ENCODE results near the gene FBXO11.
"Not testable (repeated sequence)": the region's sequence is repeated elsewhere in the genome, so short reads cannot be mapped to it uniquely, and the experiment has no call there.

Gene FBXO11

DNA sequence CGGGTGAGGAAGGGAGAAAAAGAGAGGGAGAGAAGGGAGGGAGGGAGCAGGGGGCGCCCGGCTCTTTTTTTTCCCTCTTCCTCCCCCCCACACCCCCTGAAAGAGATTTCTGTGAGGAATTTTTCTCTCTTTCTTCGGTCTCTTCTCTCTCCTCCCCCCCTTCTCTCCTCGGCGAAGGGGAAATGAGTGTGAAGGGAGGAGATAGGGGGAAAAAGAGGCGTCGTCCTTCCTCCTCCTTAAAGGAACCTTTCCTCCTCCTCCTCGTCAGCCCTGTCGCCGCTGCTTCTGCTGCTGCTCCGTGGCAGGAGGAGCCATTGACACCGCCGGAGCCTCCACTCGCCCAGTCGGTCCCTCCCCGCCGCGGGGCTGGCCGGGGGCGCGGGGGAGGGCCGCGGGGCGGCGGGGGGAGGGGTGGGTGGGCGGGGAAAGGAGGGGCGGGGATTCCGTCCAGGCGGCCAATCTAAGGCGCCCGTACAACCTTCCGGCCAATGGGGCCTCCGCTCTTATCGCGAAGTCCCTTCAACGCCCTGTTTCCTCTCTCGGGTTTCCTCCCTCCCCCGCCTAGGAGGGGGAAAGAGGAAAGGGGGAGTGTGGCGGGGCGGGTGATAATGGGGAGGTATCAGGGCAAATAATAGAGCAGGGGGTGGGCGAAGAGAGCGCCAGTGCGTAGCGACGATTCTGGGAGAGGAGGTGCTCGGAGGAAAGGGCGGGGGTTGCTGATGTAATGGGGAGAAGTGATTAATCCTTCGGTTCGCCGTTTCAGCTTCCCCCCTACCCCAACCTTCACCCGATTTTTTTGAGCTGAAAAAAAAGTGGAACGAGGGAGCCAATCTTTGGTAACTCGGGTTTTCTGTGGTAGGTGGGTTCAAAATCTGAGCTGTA, at the start of gene FBXO11:
Gene FBXO11 (minus strand): TSS at position 342 of the 882 bp plus-strand sequence. CDS start 778 bp downstream, outside the sequence.
- peak; percentile 99 for DNase-seq (ENCODE audit: low spot score)

DNA sequence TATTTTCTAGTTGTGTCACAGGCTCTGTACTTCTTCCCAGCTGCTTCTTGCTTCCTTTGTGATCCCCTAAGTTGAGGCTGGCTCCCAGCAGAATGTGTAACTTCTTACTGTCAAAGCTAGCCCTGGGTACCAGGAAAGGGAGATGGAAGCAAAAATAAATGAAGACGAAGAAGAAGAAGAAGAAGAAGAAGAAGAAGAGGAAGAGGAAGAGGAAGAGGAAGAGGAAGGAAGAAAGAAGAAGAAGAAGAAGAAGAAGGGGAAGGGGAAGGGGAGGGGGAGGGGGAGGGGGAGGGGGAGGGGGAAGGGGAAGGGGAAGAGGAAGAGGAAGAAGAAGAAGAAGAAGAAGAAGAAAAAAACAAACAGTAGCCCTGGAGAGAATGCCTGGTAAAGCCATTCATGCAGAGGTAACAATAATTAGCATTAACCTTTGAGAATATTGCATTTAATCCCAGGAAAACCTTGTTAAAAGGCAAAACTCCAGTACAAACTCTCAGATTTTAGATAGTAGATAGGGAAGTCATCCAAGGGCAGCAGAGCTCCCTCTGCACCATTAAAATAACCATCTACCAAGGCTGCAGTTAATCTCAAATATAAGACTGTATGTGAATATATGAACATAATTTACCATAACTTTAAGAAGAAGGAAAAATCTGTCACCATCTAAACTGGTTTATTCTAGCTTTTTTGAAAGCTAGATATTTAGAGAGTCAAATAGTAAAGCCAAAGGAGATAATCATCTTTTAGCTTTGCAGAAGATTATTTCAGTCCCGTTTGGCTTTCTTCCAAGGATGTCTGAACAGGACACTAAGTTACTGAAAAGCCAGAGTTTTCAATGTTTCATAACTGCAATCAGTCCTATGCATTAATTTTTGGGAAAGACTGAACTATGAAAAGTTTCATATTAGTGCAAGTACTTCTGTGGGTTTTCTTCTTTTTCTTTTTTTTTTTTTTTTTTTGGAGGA, 44.3 kb upstream of the FBXO11 start:
- no peak for DNase-seq (ENCODE audit: low spot score)

DNA sequence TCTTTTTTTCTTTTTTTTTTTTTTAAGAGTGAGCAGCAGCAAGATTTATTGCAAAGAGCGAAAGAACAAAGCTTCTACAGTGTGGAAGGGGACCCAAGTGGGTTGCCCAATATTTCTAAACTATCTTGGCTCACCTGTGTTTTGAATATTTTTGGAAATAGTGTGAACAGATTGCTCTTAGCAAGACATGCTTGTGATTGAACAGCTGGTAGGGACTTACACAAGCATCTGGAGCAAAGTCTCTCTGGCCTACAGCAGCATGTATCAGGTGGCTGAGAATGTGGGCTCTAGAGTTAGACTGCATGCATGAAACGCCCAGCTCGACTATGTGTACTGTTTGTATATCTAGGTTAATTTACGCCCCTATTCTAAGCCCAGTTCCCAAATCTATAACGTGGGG, 40.3 kb upstream of the FBXO11 start:
- no peak for DNase-seq (ENCODE audit: low spot score)

DNA sequence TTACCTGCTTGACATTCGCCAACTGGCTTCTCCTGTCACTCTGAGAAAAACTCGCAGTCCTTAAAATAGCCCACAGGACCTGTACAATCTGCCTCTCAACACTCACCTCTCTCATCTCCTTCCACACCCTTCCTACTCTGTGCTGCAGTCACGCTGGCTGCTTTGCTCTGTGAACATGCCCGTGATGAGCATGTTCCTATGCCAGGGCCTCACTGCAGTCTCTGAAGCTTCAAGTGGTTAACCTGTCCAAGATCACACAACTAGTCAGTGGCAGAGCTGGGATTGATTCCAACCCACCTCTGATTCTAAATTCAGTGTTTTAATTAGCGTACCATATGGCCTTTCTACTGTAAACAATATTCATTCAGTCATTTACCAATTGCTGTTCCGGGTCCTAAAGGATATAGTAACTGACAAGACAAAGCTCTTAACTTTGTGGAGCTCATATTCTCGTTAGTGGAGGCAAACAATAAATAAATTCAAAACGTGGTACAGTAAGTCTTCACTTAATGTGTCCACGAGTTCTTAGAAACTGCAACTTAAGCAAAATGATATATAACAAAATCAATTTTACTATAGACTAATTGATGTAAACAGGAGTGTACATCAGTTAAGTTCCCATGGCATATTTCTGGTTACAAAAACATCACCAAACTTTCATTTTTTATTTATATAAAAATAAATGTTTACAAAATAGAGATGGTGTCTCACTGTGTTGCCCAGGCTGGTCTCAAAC, 38.9 kb upstream of the FBXO11 start:
- DNase-seq (ENCODE audit: low spot score): no peak

DNA sequence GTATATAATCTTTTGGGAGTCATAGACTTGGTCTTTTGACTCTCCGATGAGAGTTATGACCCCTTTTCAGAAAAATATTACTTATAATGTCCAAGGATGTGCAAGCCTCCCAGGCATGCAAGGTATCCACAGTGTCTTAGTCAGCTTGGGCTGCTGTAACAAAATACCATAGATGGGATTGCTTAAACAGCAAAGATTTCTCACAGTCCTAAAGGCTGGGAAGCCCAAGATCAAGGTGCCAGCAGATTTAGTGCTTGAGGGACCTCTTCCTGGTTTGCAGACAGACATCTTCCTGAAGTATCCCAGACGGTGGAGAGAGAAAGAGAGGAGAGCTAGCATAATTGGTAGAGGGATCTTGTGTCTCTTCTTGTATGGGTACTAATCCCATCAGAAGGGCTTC, 35.6 kb upstream of the FBXO11 start:
- DNase-seq (ENCODE audit: low spot score): no peak

DNA sequence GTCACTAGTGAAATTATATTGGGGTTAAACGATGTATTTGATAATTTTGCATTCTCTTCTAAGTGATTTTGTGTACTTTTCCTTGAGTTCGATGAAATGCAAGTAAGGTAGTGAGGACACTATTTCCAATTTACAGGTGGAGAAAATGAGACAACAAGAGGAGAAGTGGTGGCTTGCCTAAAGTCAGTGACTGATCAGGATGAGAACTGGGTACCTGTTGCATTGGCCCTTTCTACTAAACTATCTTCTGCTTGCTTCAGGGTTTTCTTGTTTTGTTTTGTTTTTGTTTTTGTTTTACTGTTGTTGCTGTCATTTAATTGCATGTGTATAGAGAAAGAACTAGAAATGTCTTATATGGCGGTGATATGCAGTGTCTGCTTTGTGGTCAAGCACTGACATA, 31.4 kb upstream of the FBXO11 start:
- no peak for DNase-seq (ENCODE audit: low spot score)

DNA sequence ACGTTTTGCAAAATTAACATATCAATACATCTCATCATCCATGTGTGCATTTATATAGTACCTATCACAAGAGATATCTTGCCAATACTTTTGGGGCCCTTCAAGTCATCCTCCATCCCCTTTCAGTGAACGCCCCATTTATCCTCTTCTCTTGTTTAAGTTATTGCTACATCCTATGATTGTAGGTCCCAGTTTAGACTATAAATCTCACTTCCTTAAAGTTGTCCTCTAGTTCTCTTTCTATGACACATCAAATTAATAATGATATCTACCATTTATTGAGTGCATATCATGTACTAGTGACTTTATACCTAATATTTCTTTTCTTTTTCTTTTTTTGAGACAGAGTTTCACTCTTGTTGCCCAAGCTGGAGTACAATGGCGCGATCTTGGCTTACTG, 28.8 kb upstream of the FBXO11 start:
- DNase-seq (ENCODE audit: low spot score): no peak

DNA sequence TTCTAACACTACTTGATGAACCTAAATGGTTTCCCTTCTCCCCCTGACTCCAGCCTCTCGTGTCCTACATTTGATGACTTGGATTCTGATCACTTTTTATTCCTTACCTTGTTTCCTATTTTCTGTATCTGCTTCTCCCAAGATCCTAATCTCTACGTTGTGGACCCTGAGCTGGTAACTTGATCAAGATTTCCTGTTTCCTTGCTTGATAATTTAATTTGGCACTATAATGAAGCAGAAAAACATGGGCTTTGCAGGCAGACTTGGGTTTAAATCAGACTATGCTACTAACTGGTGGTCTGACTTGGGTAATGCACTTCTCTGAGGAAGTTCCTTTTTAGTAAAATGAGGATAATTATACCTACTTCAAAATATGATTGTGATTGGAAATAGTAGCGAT, 11.7 kb upstream of the FBXO11 start:
- no peak for DNase-seq (ENCODE audit: low spot score)

DNA sequence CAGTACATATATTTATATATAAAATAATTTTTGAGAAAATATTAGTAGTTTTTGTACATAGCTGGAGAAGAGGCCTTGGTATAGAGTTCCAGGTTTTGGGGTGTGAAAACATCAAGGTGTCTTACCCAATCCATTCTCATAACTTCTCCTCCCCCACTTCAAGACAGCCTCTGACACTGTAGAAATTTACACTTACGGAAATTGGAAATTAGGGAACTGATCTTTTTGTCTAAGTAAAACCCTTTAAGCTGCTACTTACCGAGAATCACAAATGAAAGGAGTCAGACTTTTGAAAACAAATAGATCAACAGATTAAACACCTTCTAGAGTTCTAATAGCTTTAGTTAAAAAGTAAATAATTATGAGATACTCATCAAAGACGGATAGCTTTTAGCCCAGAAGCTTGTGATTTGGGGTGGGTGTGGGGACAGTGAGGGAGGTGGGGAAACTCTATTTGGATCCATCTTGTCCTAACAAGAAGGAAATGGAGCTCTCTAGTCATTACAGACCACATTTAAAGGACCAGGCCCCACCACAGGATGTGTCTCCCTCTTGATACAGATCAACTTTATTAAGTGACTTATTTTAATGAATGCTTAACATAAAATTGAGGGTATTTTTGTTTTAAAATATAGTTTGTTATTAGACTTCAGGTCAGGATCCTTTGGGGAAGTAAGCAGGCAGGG, 11.1 kb upstream of the FBXO11 start:
- DNase-seq (ENCODE audit: low spot score): no peak

DNA sequence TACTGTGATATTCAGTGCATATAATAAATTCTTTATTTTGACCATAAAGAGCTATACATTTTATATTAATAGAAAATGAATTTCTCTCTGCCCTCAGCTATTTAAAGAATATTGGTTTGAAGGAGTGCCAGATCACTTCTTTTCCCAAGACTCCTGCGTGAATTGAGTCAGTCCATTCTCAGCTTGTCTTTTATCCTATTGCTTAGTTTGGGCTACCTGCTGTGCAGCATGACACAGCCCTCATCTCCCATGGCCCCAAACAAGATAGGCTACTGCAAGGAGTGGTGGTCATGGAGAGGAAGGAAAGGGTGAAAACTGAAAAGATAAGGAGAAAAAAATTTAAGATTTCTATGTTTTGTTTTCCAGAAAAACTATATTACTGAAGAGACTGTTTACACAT, 10.1 kb upstream of the FBXO11 start:
- DNase-seq (ENCODE audit: low spot score): no peak

DNA sequence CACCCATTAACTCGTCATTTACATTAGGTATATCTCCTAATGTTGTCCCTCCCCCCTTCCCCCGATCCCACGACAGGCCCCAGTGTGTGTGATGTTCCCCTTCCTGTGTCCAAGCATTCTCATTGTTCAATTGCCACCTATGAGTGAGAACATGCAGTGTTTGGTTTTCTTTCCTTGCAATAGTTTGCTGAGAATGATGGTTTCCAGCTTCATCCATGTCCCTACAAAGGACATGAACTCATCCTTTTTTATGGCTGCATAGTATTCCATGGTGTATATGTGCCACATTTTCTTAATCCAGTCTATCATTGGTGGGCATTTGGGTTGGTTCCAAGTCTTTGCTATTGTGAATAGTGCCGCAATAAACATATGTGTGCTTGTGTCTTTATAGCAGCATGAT, 4.4 kb upstream of the FBXO11 start:
- DNase-seq (ENCODE audit: low spot score): not testable (repeated sequence)

DNA sequence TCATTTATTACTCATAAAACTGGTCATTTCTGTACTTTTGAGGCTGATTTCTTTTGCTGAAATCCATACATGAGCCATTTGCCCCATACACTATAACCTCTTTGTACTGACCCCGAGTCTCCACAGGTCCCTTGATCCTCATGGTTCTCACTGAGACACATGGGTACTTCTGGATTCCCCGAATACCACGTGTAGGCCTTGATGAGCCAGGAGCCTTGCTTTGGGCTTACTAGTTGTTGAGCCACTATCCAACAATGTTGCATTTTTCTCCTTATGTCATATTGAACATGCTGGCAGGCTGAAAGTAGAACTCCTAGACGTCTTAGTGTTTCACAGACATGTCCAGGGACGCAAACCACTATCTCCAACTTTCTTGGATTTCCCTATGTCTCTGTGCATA, 2.4 kb upstream of the FBXO11 start:
- DNase-seq (ENCODE audit: low spot score): no peak

DNA sequence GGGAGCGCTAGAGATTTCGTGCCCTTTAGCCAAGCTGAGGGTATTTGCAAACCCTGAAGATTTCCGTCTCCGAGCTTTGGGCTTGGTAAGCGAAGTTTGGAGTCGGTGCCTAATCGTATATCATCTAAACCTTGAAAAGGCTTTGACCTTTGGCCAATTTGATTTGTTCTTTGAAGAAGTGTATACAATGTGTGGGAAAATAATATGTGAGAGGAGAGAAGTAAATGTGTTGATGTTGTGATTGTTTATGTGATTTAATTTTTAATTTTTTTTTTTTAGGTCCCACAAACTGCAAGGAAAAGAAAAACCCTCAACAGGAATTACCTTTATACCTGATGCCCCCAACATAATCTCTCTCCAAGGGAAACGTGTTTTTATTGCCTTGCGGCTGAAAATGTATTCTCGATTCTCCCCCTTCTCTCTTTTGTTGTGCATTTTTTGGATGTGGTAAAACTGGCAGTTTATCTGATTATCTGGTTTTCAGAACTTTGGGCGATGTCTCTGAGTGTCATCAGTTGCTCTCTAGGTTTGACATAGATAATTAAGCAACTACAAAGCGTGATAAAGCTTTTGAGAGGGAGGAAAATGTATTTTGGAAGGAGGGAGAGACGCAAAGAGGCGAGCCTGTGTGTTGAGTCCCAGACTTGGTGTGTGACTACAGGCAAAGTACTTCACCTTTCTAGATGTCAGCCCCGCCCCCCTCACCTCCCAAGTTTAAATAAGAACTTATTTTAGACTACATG, 912 bp upstream of the FBXO11 start:
- no peak for DNase-seq (ENCODE audit: low spot score)

DNA sequence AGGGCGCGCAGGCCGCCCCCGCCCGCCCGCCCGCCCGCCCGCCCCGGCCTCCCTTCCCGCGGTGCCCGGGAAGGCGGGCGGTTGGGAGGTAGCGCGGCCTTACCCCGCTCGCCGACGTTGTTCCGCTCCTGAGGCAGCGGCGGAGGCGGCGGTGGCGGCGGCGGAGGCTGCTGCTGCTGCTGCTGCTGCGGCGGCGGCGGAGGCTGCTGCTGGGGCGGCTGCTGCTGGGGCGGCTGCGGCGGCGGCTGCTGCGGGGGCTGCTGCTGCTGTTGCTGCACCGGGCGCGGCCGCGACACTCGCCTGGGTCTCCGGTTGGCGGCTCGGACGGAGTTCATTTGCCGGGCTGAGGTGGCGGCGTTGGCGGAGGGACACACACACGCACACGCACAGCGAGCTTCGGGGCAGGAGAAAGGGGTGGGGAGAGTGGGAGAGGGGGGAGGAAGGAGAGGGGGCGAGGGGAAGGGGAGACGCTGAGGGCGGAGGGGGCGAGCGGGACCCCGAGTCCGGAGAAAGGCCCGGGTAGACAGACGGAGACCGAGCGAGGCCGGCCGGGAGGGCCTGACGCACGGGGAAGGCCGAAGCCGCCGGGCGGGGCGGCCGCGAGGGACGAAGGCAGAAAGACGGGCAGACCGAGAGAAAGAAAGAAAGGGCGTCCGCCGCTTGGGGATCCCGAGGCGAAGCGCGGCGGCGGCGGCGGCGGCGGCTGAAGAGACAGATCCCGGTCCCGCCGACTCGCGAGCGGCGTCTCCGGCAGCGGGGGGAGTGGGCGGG, 727 bp downstream of the FBXO11 start:
- peak; percentile 57 for DNase-seq (ENCODE audit: low spot score)

DNA sequence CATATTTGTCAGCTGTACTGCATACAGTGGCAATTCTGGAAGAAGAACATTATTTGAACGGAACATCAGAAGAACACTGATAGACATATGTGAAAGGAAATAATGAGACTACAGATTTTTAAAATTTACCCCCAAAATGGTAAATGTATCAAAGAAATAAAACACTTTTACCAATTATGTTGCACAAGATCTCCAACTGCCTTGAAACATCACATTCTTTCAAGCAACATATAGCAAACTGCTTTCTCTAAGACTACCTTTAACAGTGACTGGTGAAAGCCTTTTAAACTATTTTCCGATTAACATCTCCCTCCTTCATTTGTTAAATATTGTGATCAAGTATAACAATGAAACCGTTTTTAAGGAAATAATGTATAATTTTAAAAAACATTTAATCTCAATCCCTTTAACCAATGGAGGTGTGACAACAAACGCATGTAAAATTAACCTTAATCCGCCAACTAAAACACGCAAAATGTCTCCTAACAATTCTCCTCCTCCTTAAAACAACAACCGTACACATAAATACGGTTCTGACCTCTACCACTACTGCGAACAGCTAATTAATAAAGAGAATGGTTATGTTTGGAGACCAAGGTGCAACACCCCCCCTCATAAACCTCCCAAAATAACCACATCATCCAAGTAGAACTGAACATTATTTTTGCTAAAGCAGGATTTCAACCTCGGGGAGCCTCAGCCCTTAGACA, 2.4 kb downstream of the FBXO11 start:
- no peak for DNase-seq (ENCODE audit: low spot score)

DNA sequence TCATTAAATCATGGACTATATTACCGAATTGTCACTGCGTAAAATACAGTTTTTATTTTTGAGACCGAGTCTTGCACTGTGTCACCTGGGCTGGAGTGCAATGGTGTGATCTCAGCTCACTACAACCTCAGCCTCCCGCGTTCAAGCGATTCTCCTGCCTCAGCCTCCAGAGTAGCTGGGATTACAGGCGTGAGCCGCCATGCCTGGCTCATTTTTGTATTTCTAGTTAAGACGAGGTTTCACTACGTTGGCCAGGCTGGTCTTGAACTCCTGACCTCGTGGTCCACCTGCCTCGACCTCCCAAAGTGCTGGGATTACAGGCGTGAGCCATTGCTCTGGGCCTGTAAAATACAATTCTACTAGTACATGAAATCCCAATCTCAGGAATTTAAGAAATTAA, 4.4 kb downstream of the FBXO11 start:
- not testable (repeated sequence) for DNase-seq (ENCODE audit: low spot score)

DNA sequence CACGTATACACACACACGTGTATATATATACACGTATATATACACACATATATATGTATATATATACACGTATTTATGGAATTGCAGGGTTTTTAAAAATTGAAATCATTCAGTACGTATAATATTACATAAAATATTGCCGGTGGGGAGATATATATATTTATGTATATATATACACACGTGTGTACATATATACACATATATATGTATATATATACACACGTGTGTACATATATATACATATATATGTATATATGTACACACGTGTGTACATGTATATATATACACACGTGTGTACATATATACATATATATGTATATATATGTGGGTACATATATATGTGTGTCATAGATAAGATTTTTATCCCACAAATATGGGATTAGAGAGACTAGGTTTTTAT, 5.4 kb downstream of the FBXO11 start:
- DNase-seq (ENCODE audit: low spot score): no peak

DNA sequence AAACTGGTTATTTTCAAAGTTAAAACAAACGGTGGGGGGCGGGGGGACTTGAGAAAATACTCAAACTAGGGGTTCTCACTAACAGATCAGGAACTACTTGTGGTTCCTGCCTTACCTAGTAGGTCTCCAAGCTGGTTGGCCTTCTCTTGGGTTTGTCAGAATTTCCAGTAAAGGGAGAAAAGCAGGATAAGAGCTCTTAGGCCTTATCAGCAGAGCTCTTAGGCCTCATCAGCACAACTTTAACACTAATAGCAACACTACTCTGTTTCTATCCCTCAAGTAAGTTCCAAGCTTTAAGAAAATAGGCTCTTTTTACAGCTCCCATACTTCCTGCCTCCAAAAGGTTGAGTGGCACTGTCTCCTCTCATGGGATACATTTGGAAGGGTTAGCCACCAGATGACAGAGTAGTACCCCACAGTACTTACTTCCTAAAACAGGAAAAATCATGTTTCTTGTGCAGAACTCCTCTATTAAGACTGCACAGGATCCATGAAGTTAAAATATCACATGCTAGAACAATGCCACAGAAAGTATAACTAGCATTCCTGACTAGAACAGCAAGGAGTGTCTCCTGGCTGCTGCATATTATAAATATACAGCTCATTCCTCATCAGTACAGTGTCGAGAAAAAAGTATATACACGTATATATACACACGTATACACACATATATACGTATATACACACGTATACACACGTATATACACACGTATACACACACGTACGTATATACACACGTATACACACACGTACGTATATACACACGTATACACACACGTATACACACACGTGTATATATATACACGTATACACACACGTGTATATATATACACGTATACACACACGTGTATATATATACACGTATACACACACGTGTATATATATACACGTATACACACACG, 6.1 kb downstream of the FBXO11 start:
- DNase-seq (ENCODE audit: low spot score): no peak

Data from putamen (tissue), 1 donor.